GM19395 (cell line): ENCODE measurements around the gene PSMB2.

Experiments
- ATAC-seq: cut with Tn5 transposase; IDR thresholded peaks from one replicate; pipeline ENCODE4 v1.9.1; 2021; ENCODE audit warnings: mild to moderate bottlenecking, moderate library complexity; ENCODE audit not compliant: unreplicated experiment

The PSMB2 gene

DNA sequence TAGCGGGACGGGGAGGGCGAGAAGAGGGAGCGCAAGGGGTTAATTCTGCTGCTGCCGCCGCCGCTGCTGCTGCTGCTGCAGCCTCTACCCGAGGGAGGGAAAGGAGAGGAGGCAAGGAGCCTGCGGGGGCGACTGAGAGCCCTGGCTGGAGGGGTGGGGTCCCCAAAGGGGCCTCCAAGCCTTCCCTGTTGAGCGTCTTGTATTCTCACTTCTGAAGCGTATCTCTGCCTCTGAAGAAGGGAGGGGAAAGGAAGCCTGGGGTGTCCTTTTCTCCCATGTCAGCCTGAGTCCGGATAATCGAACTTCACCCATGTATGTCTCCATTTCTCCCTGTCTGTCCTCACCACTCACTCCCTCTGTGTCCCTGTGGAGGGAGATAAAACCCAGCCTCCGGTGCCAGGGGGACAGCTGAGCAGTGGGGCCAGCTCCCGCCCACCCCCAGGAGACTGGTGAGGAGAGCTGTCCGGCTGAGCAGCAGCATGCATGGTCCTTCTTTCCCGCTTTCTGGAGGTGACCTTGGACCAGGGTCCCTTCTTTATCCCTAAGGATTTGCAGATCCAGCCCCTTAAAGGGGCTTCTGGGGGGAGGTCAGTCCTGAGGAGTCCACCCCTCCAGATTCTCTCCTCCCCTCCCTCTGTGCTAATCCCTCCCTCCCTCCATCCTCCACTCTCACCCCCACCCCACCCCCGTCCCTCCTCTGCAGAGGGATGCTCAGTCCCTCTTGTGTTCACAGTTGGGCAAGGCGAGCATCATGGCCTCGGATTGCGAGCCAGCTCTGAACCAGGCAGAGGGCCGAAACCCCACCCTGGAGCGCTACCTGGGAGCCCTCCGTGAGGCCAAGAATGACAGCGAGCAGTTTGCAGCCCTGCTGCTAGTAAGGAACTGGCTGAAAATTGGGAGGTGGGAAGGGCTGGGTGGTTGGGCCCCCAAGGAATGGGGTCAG is 82.7 kb downstream of the PSMB2 start:
- ATAC-seq = no peak

- peak; percentile 88 for ATAC-seq
Measured at GRCh38 chr1:35557611-35558373, 83.5 kb downstream of the PSMB2 start, which contains the start of gene NCDN. TSS of gene NCDN (plus strand) at chr1:35557799. CDS start at chr1:35558191, 392 bp downstream.

DNA sequence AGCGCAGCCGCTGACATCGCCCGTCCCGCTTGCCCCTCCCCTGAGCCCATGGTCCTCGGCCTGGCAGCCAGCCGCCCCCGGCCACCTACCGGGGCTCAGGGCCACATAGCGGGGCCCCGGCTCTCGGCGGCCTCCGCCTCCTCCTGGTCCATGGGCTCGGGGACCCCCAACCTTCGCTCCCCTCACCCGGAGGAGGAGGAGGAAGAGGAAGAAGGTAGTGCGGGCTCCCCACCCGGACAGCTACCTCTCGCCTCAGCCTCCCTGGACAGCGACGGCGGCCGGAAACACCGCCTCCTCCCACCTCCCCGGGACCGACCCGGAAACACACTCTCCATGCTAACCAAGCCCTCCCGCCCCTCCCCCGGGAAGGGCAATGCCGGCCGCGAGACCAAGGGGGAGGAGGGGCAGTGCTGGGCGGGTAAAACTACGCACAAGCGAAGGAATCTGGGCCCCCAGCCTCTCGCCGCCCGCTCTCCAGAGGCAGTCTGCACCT is 84.2 kb downstream of the PSMB2 start, which contains the start of gene KIAA0319L:
TSS of gene KIAA0319L (minus strand) at position 286 of the 493 bp plus-strand sequence. CDS start 2,912 bp downstream, outside the sequence.
- ATAC-seq = peak; percentile 82

DNA sequence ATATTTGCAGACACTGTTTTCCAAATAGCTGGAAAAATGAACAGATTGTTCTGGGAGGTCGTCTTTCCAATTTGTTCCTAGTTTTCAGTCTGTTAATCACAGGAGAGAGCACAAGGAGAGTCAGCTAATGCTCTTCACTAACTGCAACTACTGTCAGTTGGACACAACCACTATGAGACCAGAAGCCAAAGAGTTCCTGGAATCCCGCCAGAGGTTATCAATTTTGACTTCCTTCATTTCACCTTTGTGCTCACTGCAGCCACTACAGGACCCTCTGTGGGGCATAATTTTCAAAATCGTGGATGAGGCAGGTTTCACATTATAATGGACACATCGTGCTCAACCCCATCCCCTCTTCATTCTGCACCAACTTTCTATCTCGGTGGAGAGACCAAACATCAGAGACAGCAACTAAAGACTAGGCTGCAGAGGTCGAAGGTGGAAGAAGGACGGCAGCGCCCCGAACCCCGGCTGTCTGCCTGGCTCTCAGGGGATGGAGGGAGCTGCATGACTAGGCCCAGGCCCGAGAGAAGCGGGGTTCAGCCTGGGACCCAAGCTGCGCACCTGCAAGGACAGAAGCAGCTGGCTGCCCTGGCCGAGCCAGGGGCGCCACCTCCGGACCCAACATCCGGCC is 84.7 kb downstream of the PSMB2 start:
- ATAC-seq = no peak

- ATAC-seq = no peak
Measured at GRCh38 chr1:35555601-35556477, 85.5 kb downstream of the PSMB2 start.

DNA sequence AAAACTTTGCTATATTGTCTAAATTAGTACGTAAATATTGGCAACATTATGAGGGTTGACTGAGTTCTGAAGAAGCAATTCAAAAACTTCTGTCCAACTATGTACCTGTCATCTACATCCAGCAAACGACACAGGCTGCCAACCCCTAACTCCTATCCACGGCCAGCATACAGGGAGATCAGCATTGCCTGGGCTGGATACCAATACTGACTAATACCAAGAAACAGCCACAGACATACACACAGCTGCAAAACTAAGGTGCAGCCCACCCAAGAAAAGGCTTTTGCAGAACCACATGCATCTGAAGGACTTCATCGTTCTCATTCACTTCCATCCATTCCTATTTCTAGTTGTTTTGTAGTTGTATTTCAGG is 86.1 kb downstream of the PSMB2 start:
- ATAC-seq = no peak

DNA sequence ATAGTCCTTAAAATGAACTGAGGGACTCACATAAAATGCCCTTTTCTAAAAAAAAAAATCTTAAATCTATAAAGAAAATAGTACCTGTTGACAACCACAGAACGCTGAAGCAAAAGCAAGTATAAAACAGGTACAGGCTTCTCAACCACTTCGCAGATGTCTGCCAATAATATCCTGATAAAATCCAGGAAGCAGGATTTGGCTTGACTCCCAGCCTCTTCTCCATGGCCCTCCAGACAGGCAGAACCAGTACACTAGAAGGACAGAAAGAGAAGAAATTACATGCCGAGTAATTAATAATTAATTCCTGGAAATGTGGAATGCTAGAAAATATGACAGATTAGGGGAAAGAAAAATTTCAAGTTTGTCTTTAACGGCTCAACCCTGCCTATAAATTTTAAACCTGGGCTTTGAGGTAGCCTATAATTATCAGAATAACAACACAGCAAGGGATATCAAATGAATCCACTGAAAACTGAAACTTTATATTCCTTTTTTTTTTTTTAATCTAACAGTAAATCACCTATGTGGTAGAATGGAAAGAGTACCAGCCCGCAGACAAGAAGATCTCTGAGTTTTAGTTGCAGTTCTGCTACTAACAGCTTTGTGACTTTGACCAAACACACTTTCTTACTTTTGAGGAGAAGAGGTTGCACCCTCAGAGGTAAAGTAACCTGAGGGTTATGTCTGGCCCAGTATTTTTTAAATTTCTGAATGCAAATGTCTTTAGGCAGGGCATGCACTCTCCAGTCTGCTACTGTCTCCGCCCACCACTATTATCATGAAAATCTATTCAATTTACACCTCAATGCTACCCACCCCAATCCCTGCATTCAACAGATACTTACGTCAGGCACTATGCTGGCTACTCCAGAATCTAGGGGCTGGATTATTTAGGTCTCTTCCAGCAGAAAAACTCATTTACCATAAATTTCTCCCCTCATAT is 86.8 kb downstream of the PSMB2 start:
- ATAC-seq = no peak

- ATAC-seq = no peak
Measured at GRCh38 chr1:35553851-35554250, 87.5 kb downstream of the PSMB2 start.
